GM18873 (cell line): Measurements from ENCODE around the gene MAP7D3.
"Not testable (repeated sequence)": the region's sequence is repeated elsewhere in the genome, so short reads cannot be mapped to it uniquely, and the experiment has no call there.

Experiments
- ATAC-seq: cut with Tn5 transposase; IDR thresholded peaks from one replicate; pipeline ENCODE4 v1.9.1; 2021; ENCODE audit warnings: mild to moderate bottlenecking, moderate library complexity, moderate number of reproducible peaks; ENCODE audit not compliant: unreplicated experiment, low FRiP score

MAP7D3 gene, protein sequence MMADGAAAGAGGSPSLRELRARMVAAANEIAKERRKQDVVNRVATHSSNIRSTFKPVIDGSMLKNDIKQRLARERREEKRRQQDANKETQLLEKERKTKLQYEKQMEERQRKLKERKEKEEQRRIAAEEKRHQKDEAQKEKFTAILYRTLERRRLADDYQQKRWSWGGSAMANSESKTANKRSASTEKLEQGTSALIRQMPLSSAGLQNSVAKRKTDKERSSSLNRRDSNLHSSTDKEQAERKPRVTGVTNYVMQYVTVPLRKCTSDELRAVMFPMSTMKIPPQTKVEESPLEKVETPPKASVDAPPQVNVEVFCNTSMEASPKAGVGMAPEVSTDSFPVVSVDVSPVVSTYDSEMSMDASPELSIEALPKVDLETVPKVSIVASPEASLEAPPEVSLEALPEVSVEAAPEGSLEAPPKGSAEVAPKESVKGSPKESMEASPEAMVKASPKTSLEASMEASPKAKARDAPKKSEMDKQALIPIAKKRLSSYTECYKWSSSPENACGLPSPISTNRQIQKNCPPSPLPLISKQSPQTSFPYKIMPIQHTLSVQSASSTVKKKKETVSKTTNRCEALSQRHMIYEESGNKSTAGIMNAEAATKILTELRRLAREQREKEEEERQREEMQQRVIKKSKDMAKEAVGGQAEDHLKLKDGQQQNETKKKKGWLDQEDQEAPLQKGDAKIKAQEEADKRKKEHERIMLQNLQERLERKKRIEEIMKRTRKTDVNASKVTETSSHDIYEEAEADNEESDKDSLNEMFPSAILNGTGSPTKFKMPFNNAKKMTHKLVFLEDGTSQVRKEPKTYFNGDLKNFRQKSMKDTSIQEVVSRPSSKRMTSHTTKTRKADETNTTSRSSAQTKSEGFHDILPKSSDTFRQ

GRCh38 chrX:136251041-136251991 lies at the start of gene MAP7D3:
Gene MAP7D3, minus strand, starts transcription at chrX:136251400. Its CDS starts 42 bp downstream, at chrX:136251358.
- peak; percentile 50 for ATAC-seq

- ATAC-seq, result not testable (repeated sequence)
These were observed 49.5 kb upstream of the MAP7D3 start, which contains the start of gene ADGRG4 for GRCh38 chrX:136300721-136301120. Gene ADGRG4, plus strand, starts transcription at chrX:136300963. Its CDS starts 7,815 bp downstream, at chrX:136308778.

- ATAC-seq, result no peak
These were observed 44.2 kb upstream of the MAP7D3 start for GRCh38 chrX:136295380-136295779.

GRCh38 chrX:136292656-136293055 lies 41.5 kb upstream of the MAP7D3 start:
- no peak for ATAC-seq

DNA sequence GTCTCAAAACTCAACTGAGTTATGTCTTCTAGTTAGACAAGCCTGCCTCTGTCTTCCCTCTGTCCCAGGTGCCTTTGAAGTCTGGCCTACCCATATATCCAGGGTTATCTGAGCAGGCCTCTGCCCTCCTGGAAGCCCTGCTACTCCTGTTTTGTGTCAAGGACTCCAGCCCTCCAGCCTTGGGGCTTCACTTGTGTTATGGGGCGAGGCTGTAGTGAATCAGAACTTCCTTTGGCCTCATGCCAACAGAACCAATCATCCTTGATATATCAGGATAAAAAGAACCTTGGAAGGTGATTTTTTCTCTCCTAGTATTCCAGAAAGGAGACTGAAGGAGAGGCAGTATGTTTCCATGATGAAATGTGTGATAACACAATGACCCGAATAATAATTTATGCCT lies 40.6 kb upstream of the MAP7D3 start:
- ATAC-seq, result no peak

DNA sequence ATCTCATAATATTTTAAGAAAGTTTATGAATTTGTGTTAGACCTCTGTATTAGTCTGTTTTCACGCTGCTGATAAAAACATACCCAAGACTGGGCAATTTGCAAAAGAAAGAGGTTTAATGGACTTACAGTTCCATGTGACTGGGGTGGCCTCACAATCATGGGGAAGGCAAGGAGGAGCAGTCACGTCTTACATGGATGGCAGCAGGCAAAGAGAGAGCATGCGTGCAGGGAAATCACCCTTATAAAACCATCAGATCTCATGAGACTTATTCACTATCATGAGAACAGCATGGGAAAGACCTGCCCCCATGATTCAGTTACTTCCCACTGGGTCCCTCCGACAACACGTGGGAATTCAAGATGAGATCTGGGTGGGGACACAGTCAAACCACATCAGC lies 35.2 kb upstream of the MAP7D3 start:
- ATAC-seq, result not testable (repeated sequence)

DNA sequence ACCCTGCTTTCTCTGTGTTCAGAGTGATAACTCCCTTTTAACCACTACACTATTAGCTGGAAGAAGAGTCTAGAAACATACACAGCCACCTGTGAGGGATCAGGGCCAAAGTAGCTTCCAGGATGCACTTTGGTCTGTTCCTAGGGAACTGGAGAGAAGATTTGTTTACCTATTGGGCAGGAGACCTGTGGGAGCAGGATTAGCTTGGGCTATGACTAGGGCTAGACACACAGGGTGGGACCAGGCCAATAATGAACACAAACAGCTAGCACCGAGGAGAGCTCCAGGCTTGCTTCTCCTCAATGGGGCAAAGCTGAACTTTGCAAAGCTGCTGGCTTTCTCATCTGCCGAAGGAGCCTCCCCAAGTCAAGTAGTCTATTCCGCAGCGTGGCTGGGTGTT lies 24.4 kb upstream of the MAP7D3 start:
- ATAC-seq, result no peak

DNA sequence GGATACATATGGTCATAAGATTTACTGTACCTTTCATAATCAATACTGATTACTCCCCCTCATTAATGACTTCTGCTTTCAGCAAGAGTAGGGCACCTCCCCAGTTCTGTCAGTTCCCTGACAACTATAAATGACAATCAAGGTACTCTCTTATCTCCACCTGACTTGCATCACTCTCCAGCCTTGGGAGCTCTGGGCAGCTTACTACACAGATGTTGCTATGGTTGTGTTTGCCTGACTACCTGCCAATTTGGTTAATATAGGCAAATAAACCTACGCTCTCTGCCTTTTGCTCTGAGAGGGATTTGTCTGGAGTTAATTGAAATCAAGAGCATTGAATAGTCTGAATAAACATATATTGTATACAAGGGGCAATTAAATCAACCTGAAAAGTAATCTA lies 22.8 kb upstream of the MAP7D3 start:
- ATAC-seq, result no peak

DNA sequence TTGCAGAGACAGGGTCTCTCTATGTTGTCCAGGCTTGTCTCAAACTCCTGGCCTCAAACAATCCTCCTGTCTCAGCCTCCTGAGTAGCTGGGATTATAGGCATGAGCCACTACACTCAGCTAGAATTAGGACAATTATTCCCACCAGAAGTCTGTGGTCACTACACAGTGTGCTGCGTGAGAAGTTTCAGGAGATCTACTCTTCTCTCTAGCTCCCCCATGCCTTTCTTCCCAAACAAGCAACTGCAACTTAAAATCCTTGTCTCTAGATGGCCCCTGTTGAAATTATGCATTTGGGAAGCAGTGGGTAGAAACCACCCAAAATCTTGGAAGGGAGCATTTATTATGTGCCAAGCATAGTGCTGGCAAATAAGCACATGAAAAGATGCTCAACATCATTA lies 21.1 kb upstream of the MAP7D3 start:
- no peak for ATAC-seq

DNA sequence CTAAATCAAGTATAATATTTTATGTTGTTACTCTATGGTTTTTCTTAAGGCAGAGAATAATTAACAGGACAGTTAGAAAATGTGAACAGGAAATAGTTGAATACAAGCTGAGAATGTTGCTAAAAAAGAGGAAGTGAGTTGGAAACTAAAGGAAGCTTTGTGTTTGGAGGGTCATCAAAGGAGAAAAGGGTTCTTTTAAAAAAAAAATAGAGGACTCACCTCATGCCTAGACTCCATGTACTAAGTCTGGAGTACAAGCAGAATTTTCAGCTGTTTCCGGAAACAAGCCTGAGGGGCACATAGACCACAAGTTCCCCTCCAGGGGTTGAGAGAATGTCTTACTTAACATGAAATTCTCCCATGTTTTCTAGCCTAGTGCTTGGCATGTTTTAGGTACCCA lies 20.1 kb upstream of the MAP7D3 start:
- peak; percentile 51 for ATAC-seq

DNA sequence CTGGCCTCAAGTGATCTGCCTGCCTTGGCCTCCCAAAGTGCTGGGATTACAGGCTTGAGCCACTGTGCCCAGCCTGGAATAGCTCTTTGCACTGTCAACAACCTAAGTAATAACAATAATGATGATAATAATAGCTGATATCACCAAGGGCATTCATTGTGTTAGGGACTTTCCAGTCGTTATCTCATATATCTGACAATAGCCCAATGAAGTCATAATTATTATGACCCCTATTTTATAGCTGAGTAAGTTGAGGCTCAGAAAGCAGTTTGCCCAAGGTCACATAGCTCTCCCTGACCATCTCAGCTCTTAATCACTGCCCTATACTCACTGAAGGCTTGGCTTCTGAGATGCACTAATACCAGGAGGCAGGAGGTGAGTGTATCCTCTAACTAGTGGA lies 18.7 kb upstream of the MAP7D3 start:
- ATAC-seq, result no peak

DNA sequence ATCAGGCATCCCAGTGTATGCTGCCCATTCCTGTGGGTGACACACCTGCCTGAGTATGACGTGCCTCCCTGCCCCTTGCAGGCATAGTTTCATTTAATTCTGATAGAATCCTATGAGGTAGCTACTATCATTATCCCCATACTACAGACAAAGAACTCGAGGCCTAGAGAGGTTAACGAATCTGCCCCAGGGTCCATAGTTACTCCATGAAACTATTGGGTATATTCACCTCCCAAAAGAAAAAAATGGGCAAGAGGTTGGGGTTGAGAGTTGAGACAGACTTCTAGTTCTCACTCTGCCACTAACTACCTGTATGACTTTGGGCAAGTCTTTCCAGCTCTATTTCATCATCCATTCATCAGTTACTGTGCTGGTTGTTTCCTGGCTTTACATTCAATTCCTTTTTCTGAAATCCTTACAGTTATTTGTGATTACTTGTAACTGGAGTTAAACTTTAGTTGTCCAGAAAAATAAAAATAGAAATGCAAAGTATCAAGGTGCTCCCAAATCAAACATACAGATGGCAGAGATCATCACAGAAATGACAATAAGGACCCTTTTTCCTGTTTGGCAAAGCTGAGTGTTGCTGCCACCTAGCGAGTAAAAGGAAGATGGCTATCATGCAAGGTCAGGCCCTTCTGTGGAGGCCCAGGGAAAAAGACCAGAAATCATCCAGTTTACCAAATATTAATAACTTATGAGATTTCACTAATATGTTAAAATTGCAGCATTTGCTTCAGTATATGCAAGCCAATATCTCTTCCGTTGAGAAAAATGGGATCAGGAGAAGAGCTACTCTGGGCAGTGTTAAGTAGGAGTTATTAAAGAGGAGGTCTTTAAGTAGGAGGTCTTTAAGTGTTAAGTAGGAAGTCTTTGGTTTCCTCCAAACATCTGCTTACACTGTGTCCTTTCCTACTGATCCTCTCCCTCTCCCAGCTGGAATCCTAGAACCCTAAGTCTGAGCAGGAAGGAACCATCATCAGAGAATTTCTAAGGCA lies 17.1 kb upstream of the MAP7D3 start:
- peak; percentile 67 for ATAC-seq

DNA sequence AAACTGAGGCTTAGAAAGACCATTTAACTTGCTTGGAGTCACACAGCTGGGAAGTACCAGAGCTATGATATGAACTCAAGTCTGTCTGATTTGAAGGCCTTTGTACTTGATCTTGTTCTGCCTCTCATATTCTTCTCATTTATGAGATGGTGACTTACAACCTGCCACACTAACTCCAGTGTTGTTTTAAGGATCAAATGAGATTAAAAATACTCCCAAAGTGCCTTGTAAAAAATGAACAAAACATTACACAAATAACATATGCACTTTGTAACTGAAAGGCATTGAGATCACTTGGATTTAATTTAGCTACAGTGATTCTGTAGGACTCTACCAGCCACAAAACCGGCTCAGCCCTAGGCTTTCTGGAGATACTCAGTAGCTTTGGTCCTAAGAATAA lies 15.6 kb upstream of the MAP7D3 start:
- no peak for ATAC-seq

- ATAC-seq, result no peak
These were observed 11.7 kb upstream of the MAP7D3 start for GRCh38 chrX:136262812-136263315.

GRCh38 chrX:136262243-136262642 lies 11.0 kb upstream of the MAP7D3 start:
- no peak for ATAC-seq

GRCh38 chrX:136261321-136261720 lies 10.1 kb upstream of the MAP7D3 start:
- ATAC-seq, result no peak

- no peak for ATAC-seq
These were observed 9.6 kb upstream of the MAP7D3 start for GRCh38 chrX:136260776-136261175.

GRCh38 chrX:136259543-136259942 lies 8.3 kb upstream of the MAP7D3 start:
- ATAC-seq, result no peak

- ATAC-seq, result no peak
These were observed 7.8 kb upstream of the MAP7D3 start for GRCh38 chrX:136258951-136259350.
